Gastrocnemius medialis (tissue), 4 donors: ENCODE results near the gene TLL2.

ENCODE experiments used
- POLR2A ChIP-seq, 2 donors: fragments of 450-650 bp; IDR thresholded peaks; one replicate each; pipeline ENCODE4 v1.6.1; 2017; ENCODE audit warnings: antibody characterized with exemption in 2 of 2, mild to moderate bottlenecking in 2 of 2, moderate library complexity in 2 of 2
- TF ChIP-seq, protein P1 (sequence below), 5 experiments: fragments of 450-650 bp in 3 of 5; fragments of 200-600 bp in 2 of 5; sonication (generic) in 2 of 5; IDR thresholded peaks in 4 of 5; conservative IDR thresholded peaks in 1 of 5; 1 replicate in 4 of 5; 2 replicates in 1 of 5; pipeline ENCODE4 v1.5.1; 2016 to 2019; ENCODE audit warnings: antibody characterized with exemption in 5 of 5, mild to moderate bottlenecking in 3 of 5, moderate library complexity in 3 of 5

DNA sequence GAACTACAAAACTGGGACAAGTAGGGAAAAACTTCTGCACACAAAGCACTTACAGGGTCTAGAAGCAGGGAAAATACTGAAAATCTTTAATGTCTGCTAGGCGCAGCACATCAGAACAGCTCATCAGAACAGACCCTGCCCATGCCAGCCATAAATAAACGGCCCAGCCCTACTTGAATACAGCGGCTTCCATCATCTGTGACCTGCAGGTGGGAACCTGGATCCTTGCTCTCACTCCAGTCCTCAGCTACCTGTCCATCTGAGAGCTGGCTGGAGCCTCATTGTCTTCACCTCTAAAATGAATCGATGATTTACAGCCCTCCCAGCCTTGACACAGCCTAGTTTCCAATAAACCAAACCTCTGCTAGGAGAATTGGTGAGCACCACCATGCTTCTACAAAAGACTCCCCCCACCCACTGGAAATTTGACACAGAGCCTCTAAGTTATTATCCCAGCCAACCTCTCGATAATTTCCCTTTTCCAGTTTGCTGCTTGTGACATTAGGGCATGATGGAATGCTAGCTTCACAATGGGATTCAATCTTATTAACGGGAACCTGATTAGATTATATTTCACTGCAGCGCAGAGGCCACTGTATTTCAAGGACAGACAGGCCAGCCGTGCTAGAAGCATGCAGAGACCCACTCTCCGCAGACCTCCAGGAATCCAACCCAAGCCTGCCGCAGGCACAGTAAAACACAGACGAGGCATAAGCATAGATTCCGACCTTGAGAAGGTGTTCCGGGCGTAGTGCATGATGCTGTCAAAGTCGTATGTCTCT, 93.3 kb downstream of the TLL2 start:
- TF ChIP-seq, protein P1, sequence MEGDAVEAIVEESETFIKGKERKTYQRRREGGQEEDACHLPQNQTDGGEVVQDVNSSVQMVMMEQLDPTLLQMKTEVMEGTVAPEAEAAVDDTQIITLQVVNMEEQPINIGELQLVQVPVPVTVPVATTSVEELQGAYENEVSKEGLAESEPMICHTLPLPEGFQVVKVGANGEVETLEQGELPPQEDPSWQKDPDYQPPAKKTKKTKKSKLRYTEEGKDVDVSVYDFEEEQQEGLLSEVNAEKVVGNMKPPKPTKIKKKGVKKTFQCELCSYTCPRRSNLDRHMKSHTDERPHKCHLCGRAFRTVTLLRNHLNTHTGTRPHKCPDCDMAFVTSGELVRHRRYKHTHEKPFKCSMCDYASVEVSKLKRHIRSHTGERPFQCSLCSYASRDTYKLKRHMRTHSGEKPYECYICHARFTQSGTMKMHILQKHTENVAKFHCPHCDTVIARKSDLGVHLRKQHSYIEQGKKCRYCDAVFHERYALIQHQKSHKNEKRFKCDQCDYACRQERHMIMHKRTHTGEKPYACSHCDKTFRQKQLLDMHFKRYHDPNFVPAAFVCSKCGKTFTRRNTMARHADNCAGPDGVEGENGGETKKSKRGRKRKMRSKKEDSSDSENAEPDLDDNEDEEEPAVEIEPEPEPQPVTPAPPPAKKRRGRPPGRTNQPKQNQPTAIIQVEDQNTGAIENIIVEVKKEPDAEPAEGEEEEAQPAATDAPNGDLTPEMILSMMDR (IDR thresholded peaks at IDR 0.05 in 4 of 5, conservative IDR thresholded peaks at IDR 0.05 in 1 of 5), result no peak
- TF ChIP-seq POLR2A (IDR thresholded peaks at IDR 0.05), result no peak
